HepG2 (cell line): ENCODE data around the gene CPNE5. TPM values are rescaled to one million over a fixed set of nuclear protein-coding genes. Genes with fewer than 3 reads are reported as not detected.

Source experiments
- ATAC-seq: fragments of 200-7000 bp; cut with Tn5 transposase; 3 replicates; pipeline ENCODE4 v1.9.1; 2020; ENCODE audit warnings: mild to moderate bottlenecking, moderate library complexity
- BruUV-seq: library from RNA; stranded (reverse); fragments of 400-500 nt; replicated peaks from 2 replicates; lab custom pipeline; 2021; lab: Mats Ljungman, UMichigan
- CTCF ChIA-PET: fragments of 300-600 bp; formaldehyde crosslinking; extraction: SDS; loops from one replicate; lab custom pipeline; 2021; ENCODE audit warnings: low total read pairs, inconsistent platforms, low intra/inter-chr PET ratio; lab: Yijun Ruan, JAX
- POLR2A ChIA-PET: fragments of 350-600 bp; sonication (Branson Sonifier 250); formaldehyde crosslinking; loops from one replicate; lab custom pipeline; 2020; ENCODE audit warnings: antibody characterized with exemption, inconsistent platforms; lab: Yijun Ruan, JAX
- DNase-seq: peaks from one replicate; pipeline ENCODE4 v3.0.0-alpha.2; 2015; ENCODE audit warnings: low spot score
- FAIRE-seq: peaks from 3 replicates; lab custom pipeline; 2011; peaks lifted over from hg19 to GRCh38; lab: Jason Lieb, UNC
- H2AFZ ChIP-seq: one replicate; pipeline ENCODE4 v1.6.1; 2011; ENCODE audit warnings: low read length, inconsistent platforms
- H3K27ac ChIP-seq: fragments of 300-600 bp; 3 replicates; pipeline ENCODE4 v1.8.0; 2011; ENCODE audit warnings: mixed run types, mild to moderate bottlenecking, mixed read lengths, low read length, inconsistent platforms; ENCODE audit not compliant: insufficient read depth; ENCODE audit errors: extremely low read length
- H3K27me3 ChIP-seq, 2 experiments: fragments of 200-600 bp in 1 of 2; 2 replicates in 1 of 2; 3 replicates in 1 of 2; pipeline versions ENCODE4 v1.6.0 to v1.8.0; 2011; ENCODE audit warnings: low read length in 2 of 2, mild to moderate bottlenecking in 2 of 2, moderate library complexity in 2 of 2, inconsistent platforms in 1 of 2; ENCODE audit not compliant: insufficient read depth in 2 of 2, control insufficient read depth in 1 of 2
- H3K36me3 ChIP-seq, 2 experiments: fragments of 200-600 bp in 1 of 2; replicated peaks in 1 of 2; 2 replicates in 1 of 2; 3 replicates in 1 of 2; pipeline versions ENCODE4 v1.5.1 to v1.8.0; 2011; ENCODE audit warnings: low read length in 2 of 2, inconsistent platforms in 1 of 2; ENCODE audit not compliant: insufficient read depth in 2 of 2, control insufficient read depth in 1 of 2
- H3K4me1 ChIP-seq: 2 replicates; pipeline ENCODE4 v1.5.1; 2012; ENCODE audit warnings: low read length, inconsistent platforms; ENCODE audit not compliant: insufficient read depth
- H3K4me2 ChIP-seq: 2 replicates; pipeline ENCODE4 v1.6.0; 2011; ENCODE audit warnings: low read depth, low read length, inconsistent platforms
- H3K4me3 ChIP-seq, 3 experiments: fragments of 200-600 bp in 1 of 3; sonication (generic), shearing (Covaris generic) in 1 of 3; replicated peaks in 1 of 3; 2 replicates each; pipeline ENCODE4 v1.5.1; 2011 to 2016; ENCODE audit warnings: low read length in 3 of 3, inconsistent platforms in 2 of 3, low read depth in 2 of 3, mild to moderate bottlenecking in 2 of 3, control low read depth in 1 of 3, mixed read lengths in 1 of 3; ENCODE audit not compliant: insufficient read depth in 1 of 3
- H3K79me2 ChIP-seq: one replicate; pipeline ENCODE4 v1.6.1; 2011; ENCODE audit warnings: low read length, inconsistent platforms; ENCODE audit not compliant: insufficient read depth
- H3K9ac ChIP-seq: 2 replicates; pipeline ENCODE4 v1.6.0; 2011; ENCODE audit warnings: mild to moderate bottlenecking, low read depth, low read length, inconsistent platforms; ENCODE audit not compliant: insufficient read depth
- H3K9me3 ChIP-seq: 2 replicates; pipeline ENCODE4 v1.5.1; 2012; ENCODE audit warnings: mild to moderate bottlenecking, low read length
- H4K20me1 ChIP-seq: 2 replicates; pipeline ENCODE4 v1.6.0; 2011; ENCODE audit warnings: inconsistent platforms, mild to moderate bottlenecking, low read length, moderate library complexity; ENCODE audit not compliant: insufficient read depth
- FOSL2 ChIP-seq: sonication (generic); formaldehyde crosslinking; IDR thresholded peaks from 2 replicates; pipeline ENCODE4 v1.4.0; 2020; ENCODE audit warnings: missing genetic modification reagents
- FOXK1 ChIP-seq: sonication (generic); formaldehyde crosslinking; IDR thresholded peaks from 2 replicates; pipeline ENCODE4 v1.4.0; 2020; ENCODE audit warnings: low read depth, missing genetic modification reagents, borderline replicate concordance
- NFKB2 ChIP-seq: sonication (generic); formaldehyde crosslinking; IDR thresholded peaks from 2 replicates; pipeline ENCODE4 v1.4.0; 2020; ENCODE audit warnings: missing genetic modification reagents, borderline replicate concordance
- SMAD1 ChIP-seq: sonication (generic); formaldehyde crosslinking; IDR thresholded peaks from 2 replicates; pipeline ENCODE4 v1.4.0; 2020; ENCODE audit warnings: missing genetic modification reagents, low read depth, mild to moderate bottlenecking, borderline replicate concordance
- SOX13 ChIP-seq, 3 experiments: fragments of 450-650 bp in 1 of 3; sonication (generic) in 1 of 3; formaldehyde crosslinking in 1 of 3; IDR thresholded peaks in 2 of 3; conservative IDR thresholded peaks in 1 of 3; 2 replicates each; pipeline versions ENCODE4 v1.5.0 to v1.6.1; 2016 to 2020; ENCODE audit warnings: antibody characterized with exemption in 1 of 3, mild to moderate bottlenecking in 1 of 3, missing compliant biosample characterization in 1 of 3, missing genetic modification reagents in 1 of 3, moderate library complexity in 1 of 3
- TOE1 ChIP-seq: sonication (generic); formaldehyde crosslinking; IDR thresholded peaks from 2 replicates; pipeline ENCODE4 v1.4.0; 2020; ENCODE audit warnings: mild to moderate bottlenecking, missing genetic modification reagents
- ZNF101 ChIP-seq: sonication (generic); formaldehyde crosslinking; IDR thresholded peaks from 2 replicates; pipeline ENCODE4 v1.4.0; 2020; ENCODE audit warnings: mild to moderate bottlenecking, low read depth, missing genetic modification reagents, borderline replicate concordance
- ZNF160 ChIP-seq: sonication (generic); formaldehyde crosslinking; IDR thresholded peaks from 2 replicates; pipeline ENCODE4 v1.8.0; 2022; ENCODE audit warnings: mild to moderate bottlenecking, inconsistent platforms, missing genetic modification reagents
- ZNF260 ChIP-seq: sonication (generic); formaldehyde crosslinking; IDR thresholded peaks from 2 replicates; pipeline ENCODE4 v1.4.0; 2020; ENCODE audit warnings: missing genetic modification reagents, low read depth, mild to moderate bottlenecking, borderline replicate concordance
- ZNF30 ChIP-seq: sonication (generic); formaldehyde crosslinking; IDR thresholded peaks from 2 replicates; pipeline ENCODE4 v1.5.0; 2020; ENCODE audit warnings: mild to moderate bottlenecking, missing genetic modification reagents
- ZNF550 ChIP-seq: sonication (generic); formaldehyde crosslinking; IDR thresholded peaks from 2 replicates; pipeline ENCODE4 v1.4.0; 2020; ENCODE audit warnings: mild to moderate bottlenecking, missing genetic modification reagents, borderline replicate concordance
- WGBS: methylation state at CpG from one replicate; pipeline ENCODE4 v1.1.6; 2017; ENCODE audit warnings: low lambda C conversion rate; 5-methylcytosine and 5-hydroxymethylcytosine counted together
- in situ Hi-C: cut with HindIII; loops from 2 replicates; pipeline ENCODE4 v1.10.0; 2017; ENCODE audit warnings: low pct_unique_long_range_greater_than_20kb; ENCODE audit not compliant: extremely low pct_ligation_motif_present
- intact Hi-C: fragments of 100-400 bp; cut with micrococcal nuclease; formaldehyde crosslinking; loops from one replicate; pipeline ENCODE4 v1.10.0; 2022; ENCODE audit not compliant: unreplicated experiment
- polyA plus RNA-seq, 8 experiments: library from polyadenylated mRNA; depleted of rRNA in 3 of 8; stranded (reverse) in 7 of 8; unstranded in 1 of 8; fragments of >200 nt; fragmentation: Illumina TruSeq in 4 of 8; extraction: Trizol in 4 of 8; gene quantifications; 2 replicates each; pipeline versions ENCODE4 v1.2.1 to v1.2.3, GENCODE V29; 2011 to 2016; ENCODE audit warnings: low read depth in 4 of 8, missing spikeins in 1 of 8, mixed read lengths in 1 of 8; ENCODE audit not compliant: insufficient read depth in 1 of 8
- total RNA-seq, 5 experiments: library from RNA; depleted of rRNA; stranded (reverse); fragments of >200 nt; fragmentation: Illumina TruSeq; extraction: Trizol; gene quantifications; 2 replicates each; pipeline ENCODE4 v1.2.3, GENCODE V29; 2016; ENCODE audit warnings: low read depth in 1 of 5
- TF ChIP-seq, protein P1 (sequence below): sonication (generic); formaldehyde crosslinking; IDR thresholded peaks from 2 replicates; pipeline ENCODE4 v1.4.0; 2020; ENCODE audit warnings: missing genetic modification reagents
- TF ChIP-seq, protein P2 (sequence below): sonication (generic); formaldehyde crosslinking; IDR thresholded peaks from 2 replicates; pipeline ENCODE4 v1.4.0; 2020; ENCODE audit warnings: mild to moderate bottlenecking, low read depth, missing genetic modification reagents
- TF ChIP-seq, protein P3 (sequence below): sonication (generic); formaldehyde crosslinking; IDR thresholded peaks from 2 replicates; pipeline ENCODE4 v1.4.0; 2020; ENCODE audit warnings: missing genetic modification reagents, borderline replicate concordance
- TF ChIP-seq, protein P4 (sequence below): IDR thresholded peaks from 2 replicates; pipeline ENCODE4 v1.6.1; 2016; ENCODE audit warnings: missing compliant biosample characterization, missing genetic modification reagents, borderline replicate concordance

CPNE5 gene
- total and polyA plus RNA-seq, 2 of the 13 experiments (the other 11 are each of a cell fraction or from before 2014, with no cell fraction given) = 0.16 TPM; not detected in 1

DNA sequence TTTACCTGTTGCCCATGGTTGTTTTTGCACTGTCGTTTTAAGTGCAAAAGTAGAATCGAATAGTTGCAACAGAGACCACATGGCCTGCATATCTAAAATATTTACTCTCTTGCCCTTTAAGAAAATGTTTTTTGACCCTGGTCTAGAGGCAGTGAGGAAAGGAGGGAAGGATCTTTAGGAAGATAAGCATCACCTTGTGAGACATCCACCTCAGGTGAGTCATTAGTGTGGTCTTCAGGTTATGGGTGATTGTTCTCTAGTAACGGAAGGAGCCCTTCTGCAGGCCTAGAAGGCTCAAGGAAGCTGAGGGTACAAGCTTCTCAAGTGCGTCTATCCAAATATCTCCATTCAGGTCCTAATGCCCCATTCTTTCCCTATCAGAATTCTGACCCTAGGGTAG lies 148.2 kb downstream of the CPNE5 start:
- ATAC-seq (no peak), FAIRE-seq (no peak), DNase-seq (no peak)
- Histone ChIP-seq H3K36me3 (peaks cover 5 to 11% of the 10 kb centered on the region in 2 experiments), H3K27ac (no peak overlapping the region), H3K4me2 (no peak overlapping the region), H3K9me3 (no peaks in the 10 kb centered on the region), H3K4me1 (peaks cover 7% of the 10 kb centered on the region), H3K79me2 (no peaks in the 10 kb centered on the region), H3K4me3 (no peak overlapping the region), H2AFZ (no peak overlapping the region), H3K27me3 (peaks cover 13 to 57% of the 10 kb centered on the region in 2 experiments; a peak in 4 of 5 replicates), H4K20me1 (peaks cover 15% of the 10 kb centered on the region; the same call in 1 of the 2 replicates), H3K9ac (no peak overlapping the region)
- intact Hi-C loops (no loop called here), in situ Hi-C loops (no loop called here)
- ChIA-PET CTCF (no interaction called here), POLR2A (no interaction called here)
- BruUV-seq = no TSS peak
- WGBS = 35% methylated on average over 4 of the region's 4 CpGs
- TF ChIP-seq SOX13 (IDR thresholded peaks at IDR 0.05) (no peak), SOX13 (CRISPR knock-in tag; conservative IDR thresholded peaks at IDR 0.05 in 1 of 2, IDR thresholded peaks at IDR 0.05 in 1 of 2) (no peak), NFKB2 (CRISPR knock-in tag) (no peak), TOE1 (CRISPR knock-in tag) (no peak), SMAD1 (CRISPR knock-in tag) (no peak), ZNF260 (no peak), FOXK1 (CRISPR knock-in tag) (no peak), FOSL2 (no peak), ZNF550 (CRISPR knock-in tag) (no peak), ZNF101 (CRISPR knock-in tag) (no peak), ZNF30 (CRISPR knock-in tag) (no peak), ZNF160 (no peak)
- TF ChIP-seq, protein P1, sequence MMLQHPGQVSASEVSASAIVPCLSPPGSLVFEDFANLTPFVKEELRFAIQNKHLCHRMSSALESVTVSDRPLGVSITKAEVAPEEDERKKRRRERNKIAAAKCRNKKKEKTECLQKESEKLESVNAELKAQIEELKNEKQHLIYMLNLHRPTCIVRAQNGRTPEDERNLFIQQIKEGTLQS (CRISPR knock-in tag) = no peak
- TF ChIP-seq, protein P2, sequence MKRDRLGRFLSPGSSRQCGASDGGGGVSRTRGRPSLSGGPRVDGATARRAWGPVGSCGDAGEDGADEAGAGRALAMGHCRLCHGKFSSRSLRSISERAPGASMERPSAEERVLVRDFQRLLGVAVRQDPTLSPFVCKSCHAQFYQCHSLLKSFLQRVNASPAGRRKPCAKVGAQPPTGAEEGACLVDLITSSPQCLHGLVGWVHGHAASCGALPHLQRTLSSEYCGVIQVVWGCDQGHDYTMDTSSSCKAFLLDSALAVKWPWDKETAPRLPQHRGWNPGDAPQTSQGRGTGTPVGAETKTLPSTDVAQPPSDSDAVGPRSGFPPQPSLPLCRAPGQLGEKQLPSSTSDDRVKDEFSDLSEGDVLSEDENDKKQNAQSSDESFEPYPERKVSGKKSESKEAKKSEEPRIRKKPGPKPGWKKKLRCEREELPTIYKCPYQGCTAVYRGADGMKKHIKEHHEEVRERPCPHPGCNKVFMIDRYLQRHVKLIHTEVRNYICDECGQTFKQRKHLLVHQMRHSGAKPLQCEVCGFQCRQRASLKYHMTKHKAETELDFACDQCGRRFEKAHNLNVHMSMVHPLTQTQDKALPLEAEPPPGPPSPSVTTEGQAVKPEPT (CRISPR knock-in tag) = no peak
- TF ChIP-seq, protein P3, sequence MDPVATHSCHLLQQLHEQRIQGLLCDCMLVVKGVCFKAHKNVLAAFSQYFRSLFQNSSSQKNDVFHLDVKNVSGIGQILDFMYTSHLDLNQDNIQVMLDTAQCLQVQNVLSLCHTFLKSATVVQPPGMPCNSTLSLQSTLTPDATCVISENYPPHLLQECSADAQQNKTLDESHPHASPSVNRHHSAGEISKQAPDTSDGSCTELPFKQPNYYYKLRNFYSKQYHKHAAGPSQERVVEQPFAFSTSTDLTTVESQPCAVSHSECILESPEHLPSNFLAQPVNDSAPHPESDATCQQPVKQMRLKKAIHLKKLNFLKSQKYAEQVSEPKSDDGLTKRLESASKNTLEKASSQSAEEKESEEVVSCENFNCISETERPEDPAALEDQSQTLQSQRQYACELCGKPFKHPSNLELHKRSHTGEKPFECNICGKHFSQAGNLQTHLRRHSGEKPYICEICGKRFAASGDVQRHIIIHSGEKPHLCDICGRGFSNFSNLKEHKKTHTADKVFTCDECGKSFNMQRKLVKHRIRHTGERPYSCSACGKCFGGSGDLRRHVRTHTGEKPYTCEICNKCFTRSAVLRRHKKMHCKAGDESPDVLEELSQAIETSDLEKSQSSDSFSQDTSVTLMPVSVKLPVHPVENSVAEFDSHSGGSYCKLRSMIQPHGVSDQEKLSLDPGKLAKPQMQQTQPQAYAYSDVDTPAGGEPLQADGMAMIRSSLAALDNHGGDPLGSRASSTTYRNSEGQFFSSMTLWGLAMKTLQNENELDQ (CRISPR knock-in tag) = no peak
- TF ChIP-seq, protein P4, sequence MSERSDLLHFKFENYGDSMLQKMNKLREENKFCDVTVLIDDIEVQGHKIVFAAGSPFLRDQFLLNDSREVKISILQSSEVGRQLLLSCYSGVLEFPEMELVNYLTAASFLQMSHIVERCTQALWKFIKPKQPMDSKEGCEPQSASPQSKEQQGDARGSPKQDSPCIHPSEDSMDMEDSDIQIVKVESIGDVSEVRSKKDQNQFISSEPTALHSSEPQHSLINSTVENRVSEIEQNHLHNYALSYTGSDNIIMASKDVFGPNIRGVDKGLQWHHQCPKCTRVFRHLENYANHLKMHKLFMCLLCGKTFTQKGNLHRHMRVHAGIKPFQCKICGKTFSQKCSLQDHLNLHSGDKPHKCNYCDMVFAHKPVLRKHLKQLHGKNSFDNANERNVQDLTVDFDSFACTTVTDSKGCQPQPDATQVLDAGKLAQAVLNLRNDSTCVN (CRISPR knock-in tag) = no peak
